Measurements from ENCODE around the gene SEZ6L2. TPM values are rescaled to one million over a fixed set of nuclear protein-coding genes. Genes with fewer than 3 reads are reported as not detected.

Gene SEZ6L2
- total and polyA plus RNA-seq, 9 of the 15 experiments (the other 6 are each of a cell fraction or from before 2014, with no cell fraction given), result 0.10 to 2.1 (median 0.72) TPM

- TF ChIP-seq FOXK1 (CRISPR knock-in tag; IDR thresholded peaks at IDR 0.05; ENCODE audit: borderline replicate concordance) (no peak), ZKSCAN8 (CRISPR knock-in tag; IDR thresholded peaks at IDR 0.05) (no peak), HMGN3 (IDR thresholded peaks at IDR 0.05; ENCODE audit: borderline replicate concordance, extremely low read depth, insufficient read length, low read depth, low read length) (no peak)
These were observed 59.1 kb downstream of the SEZ6L2 start (continued) for GRCh38 chr16:29840240-29840639.

- H3K27ac ChIP-seq (ENCODE audit: extremely low read depth, low read depth, low read length), result no peak overlapping the region
- no peak for DNase-seq (ENCODE audit: extremely low read depth in 1 of 4, low spot score in 3 of 4)
- H3K79me2 ChIP-seq (ENCODE audit: control insufficient read depth, insufficient read depth, low read length), result no peaks in the 10 kb centered on the region
- no peaks in the 10 kb centered on the region for H3K9me1 ChIP-seq (ENCODE audit: control insufficient read depth, insufficient read depth, low read length)
- no TSS peak for BruUV-seq (replicated peaks)
- no peaks in the 10 kb centered on the region for H4K20me1 ChIP-seq (replicated peaks; ENCODE audit: control insufficient read depth, insufficient read depth, low read length)
- WGBS (ENCODE audit: insufficient coverage, low coverage, missing lambda C conversion rate), result 30% methylated on average over 6 of the region's 6 CpGs
- TF ChIP-seq ZNF197 (CRISPR knock-in tag; IDR thresholded peaks at IDR 0.05; ENCODE audit: low read depth) (no peak), RUNX1 (IDR thresholded peaks at IDR 0.05; ENCODE audit: low read depth) (no peak), POLR2G (IDR thresholded peaks at IDR 0.05; ENCODE audit: low read depth, low read length) (no peak), ZNF347 (CRISPR knock-in tag; IDR thresholded peaks at IDR 0.05; ENCODE audit: low read depth) (no peak), NELFE (IDR thresholded peaks at IDR 0.05; ENCODE audit: insufficient read depth, insufficient read length) (no peak), PRMT5 (CRISPR knock-in tag; IDR thresholded peaks at IDR 0.05) (no peak), GMEB1 (CRISPR knock-in tag; IDR thresholded peaks at IDR 0.05) (no peak), ZNF354B (CRISPR knock-in tag; IDR thresholded peaks at IDR 0.05) (no peak), RBM15 (IDR thresholded peaks at IDR 0.05; ENCODE audit: insufficient read depth, low read length) (no peak), HNRNPL (IDR thresholded peaks at IDR 0.05; ENCODE audit: low read depth, low read length) (no peak)
- no peaks in the 10 kb centered on the region for H3K9me3 ChIP-seq (replicated peaks; ENCODE audit: control insufficient read depth, insufficient read depth, low read depth, low read length)
- FAIRE-seq, result no peak
- H3K4me1 ChIP-seq (replicated peaks in 1 of 2; ENCODE audit: control insufficient read depth in 2 of 2, insufficient read depth in 2 of 2, low read length in 2 of 2), result peaks cover 0 to 23% of the 10 kb centered on the region in 2 experiments; a peak in 2 of 5 replicates
- POLR2A ChIA-PET, result interaction anchor here (2.1 kb wide), 1 partner anchor 10 kb away, joined by 4 read pairs; no protein-coding TSS in a partner anchor
- H3K4me3 ChIP-seq, result no peak overlapping the region
- no peaks in the 10 kb centered on the region for H3K36me3 ChIP-seq (ENCODE audit: control insufficient read depth, insufficient read depth, low read length)
- H3K27me3 ChIP-seq (ENCODE audit: control insufficient read depth in 2 of 2, insufficient read depth in 2 of 2, low read length in 2 of 2), result 0 out of 5 replicates have a peak, but pooled peaks cover 0 to 4% of the 10 kb centered on the region in 2 experiments
- H3K4me2 ChIP-seq (ENCODE audit: insufficient read depth, low read length), result no peak overlapping the region
- H3K9ac ChIP-seq (ENCODE audit: insufficient read depth in 1 of 2, low read depth in 2 of 2, low read length in 2 of 2), result peak overlapping the region in 1 of 2 experiments; percentile 65; a peak in 2 of 4 replicates
- H2AFZ ChIP-seq (ENCODE audit: low read depth, low read length), result no peak overlapping the region
- intact Hi-C loops (cut with micrococcal nuclease) (no loop called here), in situ Hi-C loops (cut with MboI) (no loop called here)
- ATAC-seq, result no peak; the same call in 2 of the 3 replicates
- CTCF ChIA-PET (ENCODE audit: low intra/inter-chr PET ratio), result no interaction called here
These were observed 59.5 kb downstream of the SEZ6L2 start for GRCh38 chr16:29839822-29840221.

All from K562 (cell line).